ENCODE results near the gene OLFML2B. TPM values are rescaled to one million over a fixed set of nuclear protein-coding genes. Genes with fewer than 3 reads are reported as not detected.

The OLFML2B gene
- total RNA-seq, 2 donors from 2014 or later = 1.1 to 4.3 TPM

DNA sequence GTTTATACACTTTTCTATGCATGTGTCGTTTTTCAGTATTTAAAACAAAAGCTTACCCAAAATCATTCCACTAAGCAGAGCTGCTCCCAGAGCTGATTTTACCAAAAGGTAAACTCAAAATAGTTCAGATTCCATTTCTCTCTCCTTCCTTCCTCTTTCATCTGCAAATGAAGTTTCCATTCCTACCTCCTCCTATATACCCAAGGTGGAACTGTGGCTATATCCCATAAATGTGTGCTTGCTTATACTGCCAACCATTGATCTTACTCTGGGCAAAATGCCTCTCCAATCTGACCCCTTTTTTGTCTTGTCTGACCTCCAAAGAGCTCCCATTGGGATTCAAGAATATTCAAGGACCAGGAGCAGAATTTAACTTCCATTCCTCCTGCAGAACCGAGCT, 9.5 kb downstream of the OLFML2B start:
- intact Hi-C loops (cut with DNase I, micrococcal nuclease) = no loop called here
- ATAC-seq (no peak), DNase-seq (no peak)

DNA sequence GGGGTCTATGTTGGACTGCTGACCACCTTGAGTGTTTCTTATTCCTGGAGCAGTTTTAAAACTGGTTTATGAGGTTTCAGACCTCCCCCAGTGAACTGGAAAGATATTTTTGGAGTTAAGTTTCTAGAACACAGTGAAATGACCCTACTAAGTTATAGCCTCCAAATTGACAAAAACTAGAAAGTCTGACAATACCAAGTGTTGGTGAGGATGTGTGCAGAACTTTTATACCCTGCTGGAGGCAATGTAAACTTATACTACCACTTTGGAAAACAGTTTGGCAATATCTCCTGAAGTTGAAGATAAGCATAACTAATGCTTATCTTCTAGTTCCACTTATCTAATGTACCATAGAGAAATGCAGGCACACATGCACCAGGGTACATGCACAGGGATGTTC, 10.4 kb downstream of the OLFML2B start:
- intact Hi-C loops (cut with DNase I, micrococcal nuclease) = no loop called here
- ATAC-seq = no peak

DNA sequence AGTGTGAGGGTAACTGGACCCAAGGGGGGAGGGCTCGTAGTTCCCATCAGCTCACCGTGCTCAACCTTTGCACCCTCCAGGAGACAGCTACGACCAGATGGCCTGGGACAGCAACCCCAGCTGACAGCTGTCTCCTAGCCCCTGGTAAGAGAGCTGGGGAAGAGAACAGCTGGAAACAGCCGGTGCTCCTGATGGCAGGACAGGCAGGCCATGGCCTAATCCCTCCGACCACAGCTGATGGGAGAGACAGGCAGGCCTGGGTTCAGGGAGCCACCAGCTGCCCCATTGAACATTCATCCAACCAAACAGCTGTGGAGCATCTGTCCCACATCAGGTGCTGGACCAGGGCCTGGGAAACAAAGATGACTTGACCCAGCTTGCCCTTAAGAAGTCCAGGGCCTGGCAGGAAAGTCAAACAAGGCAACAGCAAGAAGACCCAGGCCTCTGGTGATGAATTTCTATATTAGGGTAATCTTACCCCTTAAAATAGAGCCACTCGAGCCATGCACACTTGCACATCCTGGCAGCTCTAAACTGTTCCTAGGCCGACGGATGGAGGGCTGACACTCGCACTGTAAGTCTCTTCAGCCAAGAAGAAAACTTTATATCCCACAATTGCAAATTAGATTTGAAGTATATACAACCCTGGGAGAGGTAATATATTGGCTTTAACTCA, 12.2 kb downstream of the OLFML2B start:
- DNase-seq (peak in 1 of 2 donors; percentile 21), ATAC-seq (no peak)
- intact Hi-C loops (cut with DNase I, micrococcal nuclease) = no loop called here

More for the DNA sequence above, 10.4 kb downstream of the OLFML2B start:
- DNase-seq = no peak

DNA sequence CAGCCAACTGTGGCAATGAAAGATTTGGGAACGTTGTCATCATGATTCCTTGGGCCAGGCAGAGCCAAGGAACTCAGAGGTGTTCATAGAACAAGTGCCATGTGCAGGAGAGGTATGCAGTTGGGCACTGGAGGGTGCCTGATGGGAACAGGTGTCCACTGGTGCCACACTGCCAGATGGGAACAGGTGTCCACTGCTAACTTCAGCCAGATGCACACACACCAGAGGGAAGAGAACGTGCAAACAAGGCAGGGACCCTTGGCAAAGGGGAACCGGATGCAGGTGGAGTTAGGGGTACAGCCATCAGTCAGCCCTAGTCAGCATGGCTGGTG, 13.5 kb downstream of the OLFML2B start:
- intact Hi-C loops (cut with DNase I, micrococcal nuclease) = no loop called here
- ATAC-seq (no peak), DNase-seq (no peak)

DNA sequence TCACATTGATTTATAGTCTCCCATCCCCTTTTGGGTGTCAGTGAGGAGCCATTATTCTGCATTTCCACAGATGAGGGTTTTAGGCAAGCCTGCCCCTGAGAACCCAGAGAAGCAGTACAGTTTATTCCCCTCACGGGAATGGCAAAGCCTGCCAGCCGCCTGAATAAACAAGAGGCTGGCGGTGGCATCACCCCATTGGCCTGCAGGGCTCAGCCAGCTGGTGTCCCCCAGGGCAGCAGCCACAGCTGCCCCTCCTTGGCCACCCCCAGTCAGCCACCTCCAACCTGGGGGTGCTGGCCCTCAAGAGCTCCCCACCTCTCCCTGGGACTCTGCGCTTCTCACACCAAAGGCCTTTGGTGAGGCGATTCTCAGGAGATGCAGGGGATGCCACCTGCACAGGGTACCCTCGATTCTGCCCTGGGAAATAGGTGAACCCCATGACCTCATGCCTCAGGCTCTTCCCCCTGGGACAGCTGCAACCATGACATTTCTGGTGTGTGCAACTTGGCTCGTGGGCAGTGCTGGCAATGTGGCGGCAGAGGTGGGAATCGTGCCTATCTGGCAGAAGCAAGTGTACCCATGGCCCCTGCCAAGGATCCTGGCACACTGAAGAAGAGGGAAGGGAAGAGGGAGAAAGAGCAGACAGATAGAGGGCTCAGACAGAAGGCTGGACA, 14.0 kb downstream of the OLFML2B start:
- DNase-seq (no peak), ATAC-seq (no peak)
- intact Hi-C loops (cut with DNase I, micrococcal nuclease) = no loop called here

DNA sequence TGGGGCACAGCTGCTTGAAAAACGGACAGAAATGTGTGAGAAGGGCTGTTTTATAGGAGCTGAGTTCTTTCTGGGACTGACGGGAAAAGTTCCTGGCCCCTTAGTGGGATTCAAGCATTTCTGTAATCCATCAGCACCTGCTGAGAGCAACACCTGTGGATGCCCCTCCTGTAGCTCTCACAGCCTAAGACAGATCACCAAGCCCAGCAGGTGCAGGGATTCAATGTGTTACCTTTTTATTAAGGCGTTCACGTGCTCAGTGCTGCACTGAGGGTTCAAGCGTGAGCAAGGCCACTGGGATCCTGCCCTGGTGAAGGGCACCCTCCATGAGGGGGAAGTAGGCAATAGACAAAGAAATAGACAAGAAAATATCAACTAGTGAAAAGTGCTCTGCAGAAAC, 14.9 kb downstream of the OLFML2B start:
- ATAC-seq (no peak), DNase-seq (no peak)
- intact Hi-C loops (cut with DNase I, micrococcal nuclease) = no loop called here

DNA sequence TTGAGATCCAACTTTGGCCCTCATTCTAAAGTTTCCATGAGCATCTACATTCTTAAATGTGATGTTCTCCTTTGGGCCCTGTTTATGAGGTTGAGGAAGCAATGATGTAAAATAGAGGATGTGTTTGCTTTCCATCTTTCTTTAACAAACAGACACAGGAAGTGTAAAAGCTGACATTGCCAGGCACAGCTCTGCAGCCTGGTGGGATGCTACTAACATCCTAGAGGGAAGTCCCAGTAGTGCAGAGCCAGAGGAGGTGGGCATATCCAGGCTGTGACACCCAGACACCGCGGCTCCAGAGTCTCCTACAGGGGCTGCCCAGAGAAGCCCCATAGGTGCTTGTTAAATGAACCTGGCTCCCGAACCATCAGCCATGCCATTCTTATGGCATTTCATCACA, 16.2 kb downstream of the OLFML2B start:
- intact Hi-C loops (cut with DNase I, micrococcal nuclease) = no loop called here
- ATAC-seq (no peak), DNase-seq (no peak)

DNA sequence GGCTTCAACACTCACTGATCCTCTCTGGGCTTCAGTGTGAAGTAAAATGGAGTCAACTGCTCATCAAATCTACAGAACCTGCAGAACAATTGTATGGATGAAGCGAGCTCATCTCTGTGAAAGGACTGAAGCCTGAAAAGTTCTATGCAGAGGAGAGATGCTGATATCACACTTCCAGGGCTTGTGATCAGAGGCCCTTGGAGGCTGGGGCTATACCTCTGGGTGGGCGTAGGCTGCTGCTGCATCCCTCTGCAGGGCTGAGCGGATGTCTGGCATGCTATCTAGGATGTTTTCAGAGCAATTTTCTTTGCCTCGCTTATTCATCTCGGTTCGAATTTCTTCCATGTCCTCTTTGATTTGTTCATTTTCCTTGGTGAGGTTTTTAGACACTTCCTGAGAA, 17.6 kb downstream of the OLFML2B start:
- intact Hi-C loops (cut with DNase I, micrococcal nuclease) = no loop called here
- ATAC-seq (no peak), DNase-seq (no peak)

DNA sequence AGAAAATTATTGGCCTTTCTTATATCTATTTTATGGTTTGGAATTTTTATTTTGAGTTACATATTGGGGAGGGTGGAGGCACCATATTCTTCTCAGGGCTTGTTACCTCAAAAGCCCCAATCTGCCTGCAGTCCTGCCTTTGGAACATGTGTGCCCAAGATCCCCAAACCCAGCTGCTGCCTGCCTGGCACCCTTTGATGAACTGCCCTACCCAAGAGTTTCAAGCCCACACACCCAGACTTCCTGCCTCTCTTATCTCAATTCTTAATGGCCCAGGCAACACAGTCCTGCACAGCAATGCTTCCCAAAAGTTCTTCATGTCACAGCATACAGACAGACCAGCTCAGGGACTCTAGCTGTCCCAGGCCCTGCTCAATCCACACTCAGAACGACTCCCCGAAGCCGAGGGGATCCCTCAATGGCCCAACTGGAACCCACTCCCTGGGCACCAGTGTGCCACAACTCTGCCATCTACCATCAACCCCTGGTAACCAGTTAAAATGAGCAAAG, 19.2 kb downstream of the OLFML2B start:
- ATAC-seq = no peak
- intact Hi-C loops (cut with DNase I, micrococcal nuclease) = no loop called here
- no peak for DNase-seq

DNA sequence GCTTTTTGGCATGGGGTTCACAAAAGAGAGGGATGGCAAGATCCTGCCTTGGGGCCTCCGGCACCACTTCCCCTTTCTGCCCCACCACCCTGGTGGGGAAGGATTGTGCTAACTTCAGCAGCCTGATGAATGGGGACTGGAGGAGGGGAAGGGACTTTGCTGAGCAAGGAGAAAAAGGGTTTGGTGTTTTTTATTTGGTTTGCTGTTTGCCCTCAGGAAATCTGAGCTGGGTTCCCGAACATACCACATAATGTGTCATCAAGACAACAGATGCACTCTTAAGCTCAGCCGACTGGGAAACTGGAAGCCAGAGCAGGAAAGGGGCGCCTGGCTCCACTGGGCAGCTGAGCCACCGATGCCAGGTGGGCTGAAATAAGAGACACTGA, 19.8 kb downstream of the OLFML2B start:
- ATAC-seq = no peak
- intact Hi-C loops (cut with DNase I, micrococcal nuclease) = no loop called here

DNA sequence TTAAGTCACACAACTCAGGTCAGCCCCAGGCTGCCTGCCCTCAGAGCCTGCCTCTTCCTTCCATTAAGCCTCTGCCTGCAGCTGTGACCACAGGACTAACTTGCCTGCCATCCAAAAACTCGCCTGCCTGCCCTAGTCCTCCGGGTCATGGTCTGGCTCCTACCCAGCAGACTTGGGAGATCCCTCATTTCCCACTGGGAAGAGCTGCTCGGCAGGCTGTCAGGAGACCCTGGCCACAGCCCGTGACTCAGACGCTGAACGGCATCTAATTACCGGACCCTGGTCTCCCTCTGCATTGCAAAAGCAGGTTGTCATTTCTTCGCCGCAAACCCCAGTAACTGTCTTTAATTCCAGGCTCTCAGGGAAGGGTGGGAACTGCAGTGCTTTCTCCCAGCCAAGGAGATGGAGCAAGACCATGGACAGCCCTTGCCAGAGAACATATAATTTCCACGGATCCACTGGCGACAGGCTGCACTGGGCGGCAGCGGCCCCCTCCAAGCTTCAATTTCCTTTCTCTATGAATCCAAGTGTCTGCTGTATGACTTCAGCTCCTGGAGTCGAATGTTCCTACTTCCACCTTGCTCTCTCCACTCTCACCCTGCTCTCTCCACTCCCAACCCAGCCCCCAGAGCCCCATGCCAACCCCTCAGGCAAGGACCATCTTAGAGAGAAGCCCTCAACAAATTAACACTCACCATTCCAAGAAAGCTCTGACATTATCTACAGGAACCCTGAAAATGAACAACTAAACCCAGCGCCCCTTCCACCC, 20.4 kb downstream of the OLFML2B start:
- intact Hi-C loops (cut with DNase I, micrococcal nuclease) = no loop called here
- DNase-seq (no peak), ATAC-seq (no peak)

More for the DNA sequence above, 19.8 kb downstream of the OLFML2B start:
- peak in 1 of 2 donors; percentile 9 for DNase-seq

DNA sequence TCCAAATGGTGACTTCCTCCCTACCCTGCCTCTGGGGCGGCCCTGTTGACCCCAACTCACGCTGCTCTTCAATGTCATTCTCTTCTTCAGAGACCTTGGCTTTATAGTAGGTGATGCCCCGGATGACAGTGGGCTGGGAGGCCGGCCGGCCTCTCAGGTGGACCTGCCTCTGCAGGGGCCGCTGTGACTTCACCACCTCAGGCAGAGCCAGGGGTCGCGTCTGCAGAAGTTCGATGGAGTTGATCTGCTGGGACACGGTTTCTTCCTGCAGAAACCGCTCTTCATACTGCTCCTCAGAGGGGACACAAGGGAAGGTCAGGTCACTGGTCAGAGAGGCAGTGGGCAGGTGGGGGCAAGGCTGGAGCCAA, 23.6 kb downstream of the OLFML2B start:
- DNase-seq (no peak), ATAC-seq (no peak)
- intact Hi-C loops (cut with DNase I, micrococcal nuclease) = no loop called here

DNA sequence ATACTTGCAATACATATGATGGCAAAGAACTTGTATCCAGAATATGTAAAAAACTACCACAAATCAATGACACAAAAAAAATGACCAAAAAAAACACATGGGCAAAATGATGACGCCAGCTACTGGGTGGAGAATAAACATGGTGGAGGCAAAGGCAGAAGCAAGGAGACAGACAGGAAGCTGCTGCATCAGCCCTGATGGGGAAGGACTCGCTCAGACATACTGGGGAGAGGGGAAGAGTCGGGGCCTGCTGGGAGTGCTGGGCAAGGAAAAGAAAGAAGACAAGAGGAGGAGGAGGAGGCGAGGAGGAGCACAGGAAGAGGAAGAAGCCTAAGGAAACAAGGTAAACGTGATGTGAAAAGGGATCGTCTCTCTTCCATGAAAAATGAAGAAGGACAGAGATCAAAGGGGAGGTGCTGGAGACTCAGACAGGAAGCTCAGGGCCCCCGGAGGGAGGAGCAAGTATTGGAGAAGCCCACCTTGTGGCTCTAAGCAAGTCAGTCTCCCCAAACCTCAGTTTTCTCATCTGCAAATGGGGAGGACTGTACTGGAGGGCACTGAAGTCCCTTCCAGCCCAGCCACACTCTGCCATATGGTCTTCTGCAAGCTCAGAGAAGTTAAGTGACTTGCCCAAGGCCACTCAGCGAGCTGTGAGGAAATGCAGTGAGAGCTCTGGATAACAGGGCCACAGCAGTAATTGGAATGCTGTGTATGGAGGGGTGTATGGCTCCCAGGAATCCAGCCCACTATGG, 24.2 kb downstream of the OLFML2B start:
- DNase-seq = no peak
- ATAC-seq = no peak
- intact Hi-C loops (cut with DNase I, micrococcal nuclease) = no loop called here

DNA sequence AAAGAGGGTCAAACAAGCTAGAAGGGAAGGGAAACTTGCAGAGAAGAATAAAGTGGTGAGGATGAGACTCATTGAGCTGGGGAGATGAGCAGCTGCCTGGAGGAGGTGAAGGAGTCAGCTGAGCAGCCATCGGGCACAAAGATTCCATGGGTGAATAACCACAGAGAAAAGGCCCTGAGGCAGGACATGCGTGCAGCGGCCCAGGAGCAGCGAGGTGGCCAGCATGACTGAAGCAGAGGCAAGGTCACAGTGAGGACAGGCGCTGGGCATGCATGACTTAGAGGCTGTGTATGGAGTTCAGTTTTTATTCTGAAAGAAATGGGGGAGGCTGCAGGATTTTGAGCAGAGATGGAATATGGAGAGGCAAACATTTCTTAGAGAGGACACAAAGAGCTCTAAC, 24.9 kb downstream of the OLFML2B start:
- intact Hi-C loops (cut with DNase I, micrococcal nuclease) = no loop called here
- DNase-seq = no peak
- ATAC-seq = no peak

DNA sequence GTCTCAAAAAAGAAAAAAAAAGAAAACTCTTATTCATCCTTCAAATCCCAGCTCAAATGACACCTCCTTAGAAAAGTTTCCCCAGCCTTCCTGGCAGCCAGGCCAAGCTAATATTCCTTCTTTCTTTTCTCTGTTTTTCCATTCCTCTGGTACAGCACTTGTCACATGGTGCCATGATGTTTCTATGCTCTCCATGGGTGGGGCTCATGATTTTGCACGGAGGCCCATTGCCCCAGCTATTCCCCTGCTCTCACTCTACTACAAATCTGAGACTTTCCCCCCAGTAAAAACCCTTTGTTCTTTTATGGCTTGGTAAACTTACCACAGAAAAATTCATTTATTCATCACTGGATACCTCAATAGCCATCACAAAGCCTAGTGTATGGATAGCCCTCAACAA, 26.5 kb downstream of the OLFML2B start:
- no peak for ATAC-seq
- intact Hi-C loops (cut with DNase I, micrococcal nuclease) = no loop called here
- DNase-seq = no peak

DNA sequence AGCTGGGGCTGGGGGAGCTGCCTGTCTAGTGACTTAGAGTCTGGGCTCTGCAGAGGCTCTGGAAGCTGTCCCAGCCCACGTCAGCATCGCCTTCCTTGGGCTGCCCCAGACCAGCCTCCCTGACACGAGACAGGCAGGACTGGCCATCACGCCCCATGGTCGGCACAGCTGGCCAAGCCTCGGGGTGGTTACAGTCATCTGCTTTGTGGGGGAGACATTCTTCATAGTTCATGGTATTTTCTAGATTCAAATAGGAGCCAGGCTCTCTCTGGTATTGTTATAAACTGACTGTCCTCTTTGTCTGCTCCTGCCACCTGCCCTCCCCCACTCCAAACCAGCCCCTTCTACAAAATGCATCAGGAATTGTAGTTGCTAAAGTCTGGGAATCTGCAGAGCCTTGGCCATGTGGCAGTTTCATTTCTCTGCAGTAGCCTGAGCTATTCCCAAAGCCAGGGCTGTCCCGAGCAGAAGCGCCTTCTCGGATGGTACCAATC, 29.4 kb downstream of the OLFML2B start:
- ATAC-seq (no peak), DNase-seq (peak; percentile 13 to 56)
- intact Hi-C loops (cut with DNase I, micrococcal nuclease) = no loop called here

DNA sequence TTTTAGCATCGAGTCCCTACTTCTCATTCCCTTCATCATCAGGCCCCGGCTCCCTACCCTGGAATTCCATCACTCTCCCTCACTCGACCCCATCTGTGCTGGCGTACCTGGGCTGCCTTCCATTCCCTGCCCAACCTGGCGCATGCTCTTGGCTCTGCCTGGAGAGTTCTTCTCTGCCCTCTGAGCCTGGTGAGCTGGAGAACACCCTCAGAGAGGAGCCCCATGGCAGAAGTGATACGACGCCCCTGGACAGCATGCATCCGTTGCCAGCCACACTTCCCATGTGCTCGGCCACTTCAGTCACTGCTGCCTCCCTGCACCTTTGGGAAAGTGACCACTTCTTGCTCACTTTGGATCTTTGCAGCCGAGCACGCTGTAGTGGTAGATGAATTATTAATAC, 30.1 kb downstream of the OLFML2B start:
- intact Hi-C loops (cut with DNase I, micrococcal nuclease) = no loop called here
- no peak for DNase-seq
- no peak for ATAC-seq

DNA sequence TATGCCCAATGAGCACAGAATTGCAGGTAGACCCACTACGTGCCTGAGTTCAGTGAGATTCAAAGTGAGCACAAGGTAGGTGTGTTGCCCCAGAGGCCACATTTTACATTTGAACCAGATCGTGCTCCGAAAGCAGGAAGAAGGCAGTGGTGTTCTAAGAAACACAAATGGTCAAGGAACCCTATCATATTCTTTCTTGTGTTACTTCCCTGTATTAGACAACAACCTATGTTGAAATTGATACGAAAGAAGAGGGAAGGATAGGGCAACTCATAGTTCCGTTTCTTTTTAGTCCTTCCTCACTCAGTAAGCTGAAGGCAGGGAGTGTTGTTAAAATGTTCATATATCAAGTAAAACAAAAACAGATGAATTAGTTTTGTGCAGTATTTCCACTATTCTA, 33.9 kb downstream of the OLFML2B start:
- DNase-seq (no peak), ATAC-seq (no peak)
- intact Hi-C loops (cut with DNase I, micrococcal nuclease) = no loop called here

DNA sequence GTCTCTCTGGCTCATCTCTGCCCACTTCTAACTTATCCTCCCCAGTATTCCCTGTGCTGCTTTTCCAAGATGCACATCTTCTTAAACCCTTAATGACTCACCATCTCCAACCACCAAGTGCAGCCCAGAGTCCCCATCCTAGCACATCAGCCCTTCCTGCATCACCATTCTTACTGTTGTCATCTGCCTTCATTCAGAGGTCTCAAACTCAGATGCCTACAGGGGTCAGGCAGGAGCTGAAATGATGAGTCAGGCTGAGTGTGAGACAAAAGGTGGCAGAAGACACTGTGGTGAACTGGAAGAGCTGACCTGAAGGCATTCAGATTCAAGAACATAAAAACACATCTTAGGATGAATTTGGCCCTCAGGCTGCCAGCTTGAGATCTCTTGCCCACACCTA, 34.6 kb downstream of the OLFML2B start:
- intact Hi-C loops (cut with DNase I, micrococcal nuclease) = no loop called here
- no peak for ATAC-seq
- no peak for DNase-seq

All from left colon (tissue), 2 donors.